MCF 10A (cell line): ENCODE data around the gene PLD1. TPM values are rescaled to one million over a fixed set of nuclear protein-coding genes. Genes with fewer than 3 reads are reported as not detected.

Source experiments
- BruUV-seq: library from RNA; stranded (reverse); fragments of 400-500 nt; replicated peaks from 2 replicates; lab custom pipeline; 2021; lab: Mats Ljungman, UMichigan
- CTCF ChIA-PET: fragments of 300-600 bp; sonication (Branson Sonifier 250); formaldehyde crosslinking; extraction: SDS; loops from one replicate; lab custom pipeline; 2021; ENCODE audit warnings: antibody characterized with exemption, inconsistent platforms; lab: Yijun Ruan, JAX
- POLR2A ChIA-PET: fragments of 300-600, 350-650 bp; sonication (Branson Sonifier 250); formaldehyde crosslinking; extraction: SDS; loops from one replicate; lab custom pipeline; 2020; ENCODE audit warnings: antibody characterized with exemption, inconsistent platforms; lab: Yijun Ruan, JAX
- DNase-seq: peaks from one replicate; pipeline ENCODE4 v3.0.0-alpha.2; 2018; ENCODE audit not compliant: unreplicated experiment
- H3K27ac Mint-ChIP-seq: one replicate; pipeline ENCODE4 v1.8.0; 2022; ENCODE audit warnings: mild to moderate bottlenecking, low read depth, mixed read lengths; ENCODE audit not compliant: unreplicated experiment
- H3K27me3 Mint-ChIP-seq: one replicate; pipeline ENCODE4 v1.8.0; 2022; ENCODE audit warnings: mixed read lengths; ENCODE audit not compliant: insufficient read depth, unreplicated experiment
- H3K36me3 Mint-ChIP-seq: one replicate; pipeline ENCODE4 v1.8.0; 2022; ENCODE audit warnings: mild to moderate bottlenecking, moderate library complexity, mixed read lengths; ENCODE audit not compliant: insufficient read depth, unreplicated experiment
- H3K4me1 Mint-ChIP-seq: one replicate; pipeline ENCODE4 v1.8.0; 2022; ENCODE audit warnings: mixed read lengths; ENCODE audit not compliant: insufficient read depth, unreplicated experiment
- H3K4me3 Mint-ChIP-seq: one replicate; pipeline ENCODE4 v1.8.0; 2022; ENCODE audit warnings: mild to moderate bottlenecking, moderate library complexity, mixed read lengths; ENCODE audit not compliant: unreplicated experiment
- H3K9me3 Mint-ChIP-seq: one replicate; pipeline ENCODE4 v1.8.0; 2022; ENCODE audit warnings: mixed read lengths; ENCODE audit not compliant: unreplicated experiment
- CTCF ChIP-seq: fragments of 200-600 bp; IDR thresholded peaks from one replicate; pipeline ENCODE4 v1.8.0; 2022; ENCODE audit warnings: antibody characterized with exemption, mild to moderate bottlenecking; ENCODE audit not compliant: unreplicated experiment
- intact Hi-C: fragments of 100-400 bp; cut with micrococcal nuclease; formaldehyde crosslinking; loops from 2 replicates; pipeline ENCODE4 v1.14.1; 2022
- total RNA-seq: library from RNA; stranded (reverse); gene quantifications from 2 replicates; pipeline ENCODE4 v1.2.3, GENCODE V29; 2022

The PLD1 gene
- total RNA-seq, 1 experiment from 2014 or later: 8.0 TPM

GRCh38 chr3:171760477-171760876, 49.8 kb downstream of the PLD1 start:
- no peaks in the 10 kb centered on the region for H3K27me3 Mint-ChIP-seq
- H3K9me3 Mint-ChIP-seq: no peaks in the 10 kb centered on the region
- intact Hi-C loops: no loop called here
- no peaks in the 10 kb centered on the region for H3K36me3 Mint-ChIP-seq
- H3K4me3 Mint-ChIP-seq: no peak overlapping the region
- no peak for TF ChIP-seq CTCF
- no peak overlapping the region for H3K27ac Mint-ChIP-seq
- CTCF ChIA-PET: interaction anchor here (0.6 to 0.7 kb wide), 2 partner anchors 13 to 637 kb away, joined by 3 to 4 read pairs; no protein-coding TSS in a partner anchor
- POLR2A ChIA-PET: interaction anchor here (0.5 kb wide), 1 partner anchor 379 kb away, joined by 3 read pairs; no protein-coding TSS in a partner anchor
- DNase-seq: no peak
- no TSS peak for BruUV-seq
- H3K4me1 Mint-ChIP-seq: peaks cover 8% of the 10 kb centered on the region

DNA sequence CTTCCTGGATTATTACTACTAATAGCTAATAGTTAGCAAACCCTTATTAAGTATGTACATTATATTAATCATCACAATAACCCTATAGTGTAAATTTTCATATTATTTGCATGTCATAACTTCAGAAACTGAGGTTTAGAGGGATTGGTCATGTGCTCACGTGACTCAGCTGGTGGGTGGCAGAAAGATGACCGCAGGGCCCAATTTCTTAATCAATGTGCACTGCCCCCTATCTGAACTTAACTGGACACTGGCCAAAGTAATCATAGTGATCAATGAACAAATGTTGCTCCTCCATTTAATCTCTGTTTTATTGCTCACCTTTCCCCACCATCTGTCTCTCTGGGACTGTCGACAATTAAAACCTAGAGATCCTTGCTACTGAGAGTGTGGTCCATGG, 52.2 kb downstream of the PLD1 start:
- DNase-seq: no peak
- H3K27me3 Mint-ChIP-seq: no peaks in the 10 kb centered on the region

GRCh38 chr3:171757361-171758034, 52.8 kb downstream of the PLD1 start:
- ChIA-PET CTCF (interaction anchor here (0.5 to 1.7 kb wide), 4 partner anchors 14 to 78 kb away, joined by 4 to 18 read pairs (median 7); no protein-coding TSS in a partner anchor), POLR2A (interaction anchor here (1.9 kb wide), 1 partner anchor 52 kb away, joined by 7 read pairs; the partner anchor contains the start of gene PLD1)
- Mint-ChIP-seq H3K27me3 (no peaks in the 10 kb centered on the region), H3K27ac (no peak overlapping the region), H3K4me3 (no peak overlapping the region), H3K4me1 (no peaks in the 10 kb centered on the region), H3K36me3 (no peaks in the 10 kb centered on the region), H3K9me3 (no peaks in the 10 kb centered on the region)
- no peak for TF ChIP-seq CTCF
- BruUV-seq: no TSS peak
- no peak for DNase-seq
- intact Hi-C loops: no loop called here

More for the DNA sequence above, 52.2 kb downstream of the PLD1 start:
- POLR2A ChIA-PET: no interaction called here
- no peaks in the 10 kb centered on the region for H3K36me3 Mint-ChIP-seq
- CTCF ChIA-PET: interaction anchor here (0.5 to 1.7 kb wide), 6 partner anchors 13 to 533 kb away, joined by 3 to 18 read pairs (median 4); no protein-coding TSS in a partner anchor
- no TSS peak for BruUV-seq
- H3K27ac Mint-ChIP-seq: no peak overlapping the region
- no peaks in the 10 kb centered on the region for H3K4me1 Mint-ChIP-seq
- H3K9me3 Mint-ChIP-seq: no peaks in the 10 kb centered on the region
- no peak for TF ChIP-seq CTCF
- H3K4me3 Mint-ChIP-seq: no peak overlapping the region
- intact Hi-C loops: no loop called here

GRCh38 chr3:171755656-171756055, 54.6 kb downstream of the PLD1 start:
- Mint-ChIP-seq H3K27ac (no peak overlapping the region), H3K27me3 (no peaks in the 10 kb centered on the region), H3K4me3 (no peak overlapping the region), H3K4me1 (no peaks in the 10 kb centered on the region), H3K36me3 (no peaks in the 10 kb centered on the region), H3K9me3 (no peaks in the 10 kb centered on the region)
- ChIA-PET POLR2A (interaction anchor here (0.6 to 1.9 kb wide), 4 partner anchors 13 to 504 kb away, joined by 3 to 7 read pairs (median 3); partner anchors contain the start of gene PLD1), CTCF (interaction anchor here (0.7 to 2.8 kb wide), 4 partner anchors 17 to 577 kb away, joined by 3 to 20 read pairs (median 3); no protein-coding TSS in a partner anchor)
- DNase-seq: no peak
- no TSS peak for BruUV-seq
- TF ChIP-seq CTCF: no peak
- intact Hi-C loops: no loop called here
